Inferior parietal cortex (tissue), 1 donor: ENCODE data around the gene ITGB1BP1.

Experiments
- DNase-seq: peaks from one replicate; pipeline ENCODE4 v3.0.0-alpha.2; 2016; ENCODE audit errors: extremely low spot score

ITGB1BP1 gene

GRCh38 chr2:9378433-9379390 is 44.6 kb downstream of the ITGB1BP1 start:
- DNase-seq: no peak

GRCh38 chr2:9377461-9378097 is 45.7 kb downstream of the ITGB1BP1 start:
- DNase-seq: no peak

GRCh38 chr2:9375857-9376428 is 47.4 kb downstream of the ITGB1BP1 start:
- no peak for DNase-seq

GRCh38 chr2:9374071-9374730 is 49.1 kb downstream of the ITGB1BP1 start:
- no peak for DNase-seq

- DNase-seq: no peak
Measured at GRCh38 chr2:9373476-9373875, 49.9 kb downstream of the ITGB1BP1 start.

- no peak for DNase-seq
Measured at GRCh38 chr2:9373047-9373446, 50.3 kb downstream of the ITGB1BP1 start.

- DNase-seq: no peak
Measured at GRCh38 chr2:9370746-9371145, 52.6 kb downstream of the ITGB1BP1 start.

- DNase-seq: no peak
Measured at GRCh38 chr2:9366026-9366425, 57.3 kb downstream of the ITGB1BP1 start.

- DNase-seq: no peak
Measured at GRCh38 chr2:9365498-9366019, 57.8 kb downstream of the ITGB1BP1 start.

GRCh38 chr2:9364791-9365497 is 58.4 kb downstream of the ITGB1BP1 start:
- no peak for DNase-seq

GRCh38 chr2:9364373-9364772 is 59.0 kb downstream of the ITGB1BP1 start:
- no peak for DNase-seq

- no peak for DNase-seq
Measured at GRCh38 chr2:9360701-9361100, 62.6 kb downstream of the ITGB1BP1 start.

GRCh38 chr2:9360110-9360509 is 63.2 kb downstream of the ITGB1BP1 start:
- no peak for DNase-seq

GRCh38 chr2:9359463-9359862 is 63.9 kb downstream of the ITGB1BP1 start:
- DNase-seq: no peak

GRCh38 chr2:9358846-9359245 is 64.5 kb downstream of the ITGB1BP1 start:
- no peak for DNase-seq

- DNase-seq: no peak
Measured at GRCh38 chr2:9356261-9356660, 67.1 kb downstream of the ITGB1BP1 start.

- DNase-seq: no peak
Measured at GRCh38 chr2:9355716-9356115, 67.6 kb downstream of the ITGB1BP1 start.

GRCh38 chr2:9355270-9355669 is 68.1 kb downstream of the ITGB1BP1 start:
- DNase-seq: no peak

GRCh38 chr2:9354318-9354717 is 69.0 kb downstream of the ITGB1BP1 start:
- DNase-seq: no peak
